GM19099 (cell line): Measurements from ENCODE around the gene SLC25A48.

ENCODE experiments used
- POLR2A ChIP-seq: IDR thresholded peaks from 3 replicates; pipeline ENCODE4 v1.6.1; 2011; ENCODE audit warnings: low read depth; ENCODE audit not compliant: insufficient read length; ENCODE audit errors: extremely low read depth

SLC25A48 gene, protein sequence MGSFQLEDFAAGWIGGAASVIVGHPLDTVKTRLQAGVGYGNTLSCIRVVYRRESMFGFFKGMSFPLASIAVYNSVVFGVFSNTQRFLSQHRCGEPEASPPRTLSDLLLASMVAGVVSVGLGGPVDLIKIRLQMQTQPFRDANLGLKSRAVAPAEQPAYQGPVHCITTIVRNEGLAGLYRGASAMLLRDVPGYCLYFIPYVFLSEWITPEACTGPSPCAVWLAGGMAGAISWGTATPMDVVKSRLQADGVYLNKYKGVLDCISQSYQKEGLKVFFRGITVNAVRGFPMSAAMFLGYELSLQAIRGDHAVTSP

GRCh38 chr5:135834639-135835529 lies at the start of gene SLC25A48:
Gene SLC25A48, plus strand, starts transcription at chr5:135834663. Its CDS starts 185 bp downstream, at chr5:135834848.
- TF ChIP-seq POLR2A: no peak

DNA sequence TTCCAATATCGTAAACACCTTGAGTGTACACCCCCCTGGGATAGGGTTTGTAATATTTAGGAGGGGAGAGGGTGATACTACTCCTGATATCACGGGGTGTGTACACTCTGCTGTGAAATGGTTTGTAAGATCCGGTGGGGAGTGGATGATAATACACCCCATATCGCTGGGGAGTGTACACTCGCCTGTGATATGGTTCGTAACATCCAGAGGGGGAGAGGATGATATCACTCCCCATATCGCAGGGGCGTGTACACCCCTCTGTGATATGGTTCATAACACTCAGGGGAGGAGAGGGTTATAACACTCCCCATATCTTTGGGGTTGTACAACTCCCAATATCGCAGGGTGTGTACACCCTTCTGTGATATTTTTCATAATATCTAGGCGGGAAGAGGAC lies 33.8 kb upstream of the SLC25A48 start:
- no peak for TF ChIP-seq POLR2A

DNA sequence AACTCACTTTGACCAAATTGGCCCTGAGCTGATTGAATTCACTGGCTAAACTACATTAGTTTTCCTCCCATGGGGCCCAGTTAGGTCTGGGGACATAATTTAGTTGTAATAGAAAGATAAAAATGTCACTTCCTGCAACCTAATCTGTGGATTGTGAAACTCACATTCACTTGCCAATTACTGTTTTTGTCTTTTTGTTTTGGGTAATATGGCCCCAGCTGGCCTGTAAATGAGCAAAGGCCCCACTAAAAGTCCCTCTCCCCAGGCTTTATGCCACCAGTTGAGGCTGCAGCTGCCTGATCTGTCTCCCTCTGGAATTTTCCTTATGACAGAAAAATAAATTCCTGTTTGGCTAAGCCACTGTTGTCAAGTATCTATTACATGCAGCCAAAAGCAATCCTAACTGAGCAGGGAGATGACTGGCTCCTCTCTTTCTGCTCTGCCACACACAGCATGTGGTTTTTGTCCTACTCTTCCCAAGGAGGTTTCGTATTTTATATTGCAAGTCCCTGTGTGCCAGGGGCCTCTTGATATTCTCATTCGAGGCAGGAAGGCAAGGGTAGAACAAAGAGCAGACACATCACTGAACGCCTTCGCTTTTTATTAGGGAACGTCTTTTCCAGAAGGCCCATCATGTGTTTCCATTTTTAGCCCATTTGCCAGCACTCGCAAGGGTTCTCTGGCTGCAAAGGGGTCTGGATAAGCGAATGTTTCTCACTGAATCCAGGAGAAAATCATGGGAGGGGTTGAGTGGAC lies 24.1 kb upstream of the SLC25A48 start:
- no peak for TF ChIP-seq POLR2A

GRCh38 chr5:135811007-135811406 lies 23.5 kb upstream of the SLC25A48 start:
- TF ChIP-seq POLR2A: no peak

DNA sequence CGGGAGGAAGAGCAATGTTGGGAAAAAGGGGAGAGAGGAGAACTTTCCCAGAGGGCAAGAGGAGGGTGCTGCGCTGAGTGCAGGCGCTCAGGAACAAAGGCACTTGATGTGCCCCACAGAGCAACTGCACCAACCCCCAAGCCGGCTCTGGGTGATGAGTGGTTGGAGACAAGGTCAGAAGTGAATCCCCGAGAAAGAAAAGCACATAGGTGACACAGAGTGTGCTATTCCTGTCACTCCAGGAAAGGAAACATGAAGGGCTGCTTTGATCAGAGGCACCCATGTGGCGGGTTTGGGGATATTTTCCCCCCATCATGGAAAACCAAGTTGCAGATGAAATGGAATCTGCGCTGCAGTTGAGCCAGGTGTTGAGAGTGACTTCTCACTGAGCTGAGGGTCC lies 20.7 kb upstream of the SLC25A48 start:
- no peak for TF ChIP-seq POLR2A

DNA sequence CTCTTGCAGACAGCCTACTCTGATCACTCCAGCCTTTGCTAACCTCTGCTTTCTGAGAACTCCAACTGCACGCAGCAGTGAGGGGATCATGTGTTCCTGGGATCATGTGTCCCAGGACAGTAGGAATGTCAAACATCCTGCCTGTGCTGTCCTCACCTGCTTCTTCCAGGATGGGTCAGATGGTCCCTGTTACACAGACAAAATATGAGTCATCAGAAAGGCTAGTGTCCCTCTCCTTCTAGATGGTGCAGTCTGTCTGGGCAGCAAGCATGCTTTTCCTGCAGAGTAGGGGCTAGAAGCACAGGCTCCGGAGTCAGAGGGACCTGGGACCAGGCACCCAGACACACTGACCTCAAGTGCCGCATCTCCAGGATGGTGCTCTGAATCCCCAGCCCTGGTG lies 20.1 kb upstream of the SLC25A48 start:
- TF ChIP-seq POLR2A: no peak

GRCh38 chr5:135814812-135815211 lies 19.7 kb upstream of the SLC25A48 start:
- TF ChIP-seq POLR2A: no peak

GRCh38 chr5:135821061-135821801 lies 13.2 kb upstream of the SLC25A48 start:
- TF ChIP-seq POLR2A: no peak

DNA sequence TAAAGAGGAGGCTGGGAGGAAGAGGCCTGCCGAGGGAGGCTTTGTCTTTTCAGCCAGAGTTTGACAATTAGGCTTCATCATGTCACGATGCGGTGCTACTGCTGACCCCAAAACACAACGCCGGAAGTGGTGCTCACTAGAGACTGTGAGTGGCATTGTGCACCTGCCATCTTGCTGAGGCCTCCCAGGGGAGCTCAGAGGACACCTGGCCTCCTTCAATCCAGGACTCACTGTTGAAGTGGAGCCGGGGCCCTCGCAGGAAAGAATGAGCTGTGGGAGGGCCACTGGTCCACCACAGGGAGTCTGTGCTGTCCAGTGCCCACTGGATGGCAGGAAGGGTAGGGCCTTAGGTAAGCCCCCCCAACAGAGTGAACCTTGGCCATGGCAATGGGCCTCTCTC lies 12.7 kb upstream of the SLC25A48 start:
- TF ChIP-seq POLR2A: no peak

DNA sequence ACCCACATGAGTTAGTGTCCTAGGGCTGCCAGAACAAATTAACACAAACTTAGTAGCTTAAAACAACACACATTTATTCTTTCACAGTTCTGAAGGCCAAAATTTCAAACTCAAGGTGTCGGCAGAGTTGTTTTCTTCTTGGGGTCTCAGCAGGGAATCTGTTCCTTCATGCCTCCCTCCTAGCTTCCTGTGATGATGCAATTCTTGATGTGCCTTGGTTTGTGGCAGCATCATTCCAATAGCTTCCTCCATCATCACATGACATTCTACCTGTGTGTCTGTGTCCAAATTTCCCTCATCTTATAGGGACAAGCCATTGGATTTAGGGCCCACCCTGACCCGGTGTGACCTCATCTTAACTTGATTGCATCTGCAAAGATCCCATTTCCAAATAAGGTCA lies 12.2 kb upstream of the SLC25A48 start:
- TF ChIP-seq POLR2A: no peak

GRCh38 chr5:135822959-135823358 lies 11.5 kb upstream of the SLC25A48 start:
- TF ChIP-seq POLR2A: no peak

DNA sequence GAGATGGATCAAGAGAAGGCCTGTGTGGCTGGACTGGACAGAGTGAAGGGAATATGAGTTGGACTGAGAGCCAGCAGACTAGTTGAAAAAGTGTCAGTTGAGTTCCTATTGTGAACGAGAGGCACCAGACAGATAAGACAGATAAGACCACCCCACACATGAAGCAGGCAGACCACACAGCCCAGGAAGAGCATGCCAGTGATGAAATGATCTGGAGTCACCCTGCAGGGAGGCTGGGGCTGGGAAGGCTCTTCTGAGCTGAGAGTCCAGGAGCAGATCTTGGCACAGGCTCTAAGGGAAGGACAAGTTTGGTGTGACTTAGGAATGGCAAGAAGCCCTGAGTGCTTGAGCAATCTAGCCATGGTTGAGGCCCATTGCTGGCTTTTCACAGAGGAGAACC lies 10.6 kb upstream of the SLC25A48 start:
- TF ChIP-seq POLR2A: no peak

DNA sequence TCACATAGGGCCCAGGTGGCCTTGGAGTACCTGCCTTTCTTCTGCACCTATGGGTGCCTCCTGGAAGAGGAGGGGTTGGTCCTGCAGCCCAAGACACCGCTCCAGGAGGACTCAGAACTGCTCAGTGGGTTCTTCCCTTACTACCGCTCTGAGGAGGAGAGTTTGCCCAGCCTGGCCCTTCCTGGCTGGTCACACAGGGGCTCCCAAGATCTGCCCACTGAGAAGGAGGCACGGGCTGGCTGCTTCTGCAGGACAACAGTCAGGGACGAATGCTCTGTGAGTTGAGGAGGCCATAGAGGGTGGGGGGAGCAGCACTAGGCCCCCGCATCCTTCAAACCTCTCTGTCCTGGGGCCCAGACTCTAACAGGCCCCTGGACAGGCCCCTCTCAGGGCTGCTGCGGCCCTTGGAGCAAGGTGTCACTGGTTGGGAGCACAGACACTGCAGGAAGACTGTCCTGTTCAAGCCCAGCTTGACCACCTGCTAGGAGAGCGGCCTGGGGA lies 9.9 kb upstream of the SLC25A48 start:
- no peak for TF ChIP-seq POLR2A
